IMR-90 (cell line): ENCODE results near the gene CACNA1D. TPM values are rescaled to one million over a fixed set of nuclear protein-coding genes. Genes with fewer than 3 reads are reported as not detected.
A peak's percentile ranks its signal among the peaks of the same experiment; 100 is the strongest.

Experiments used
- ATAC-seq: fragments of 200-7000 bp; cut with Tn5 transposase; 2 replicates; pipeline ENCODE4 v1.9.1; 2020; ENCODE audit warnings: low read depth, mild to moderate bottlenecking, moderate library complexity
- BruUV-seq: library from RNA; stranded (reverse); fragments of 400-500 nt; replicated peaks from 2 replicates; lab custom pipeline; 2021; lab: Mats Ljungman, UMichigan
- CTCF ChIA-PET: fragments of 300-600 bp; formaldehyde crosslinking; extraction: SDS; loops from one replicate; lab custom pipeline; 2021; ENCODE audit warnings: antibody characterized with exemption; lab: Yijun Ruan, JAX
- POLR2A ChIA-PET: fragments of 300-600 bp; sonication (Branson Sonifier 250); formaldehyde crosslinking; loops from one replicate; lab custom pipeline; 2022; ENCODE audit warnings: antibody characterized with exemption; ENCODE audit not compliant: unreplicated experiment; lab: Charles Lee
- DNase-seq: peaks from one replicate; pipeline ENCODE4 v3.0.0; 2013
- H2AFZ ChIP-seq: replicated peaks from 2 replicates; pipeline ENCODE3; 2013; ENCODE audit warnings: low read length, mild to moderate bottlenecking; ENCODE audit not compliant: poor library complexity
- H2AK5ac ChIP-seq: 2 replicates; pipeline ENCODE4 v1.6.1; 2013; ENCODE audit warnings: low read depth, low read length, inconsistent platforms
- H2AK9ac ChIP-seq: replicated peaks from 2 replicates; pipeline ENCODE3; 2013; ENCODE audit warnings: mild to moderate bottlenecking, low read depth, low read length, moderate library complexity; ENCODE audit not compliant: poor library complexity
- H2BK120ac ChIP-seq: 2 replicates; pipeline ENCODE4 v1.6.1; 2013; ENCODE audit warnings: low read depth, low read length, inconsistent platforms
- H2BK15ac ChIP-seq: 3 replicates; pipeline ENCODE4 v1.6.1; 2013; ENCODE audit warnings: low read depth, low read length, inconsistent platforms
- H2BK20ac ChIP-seq: 2 replicates; pipeline ENCODE4 v1.6.1; 2013; ENCODE audit warnings: low read depth, mild to moderate bottlenecking, inconsistent platforms, low read length, moderate library complexity
- H2BK5ac ChIP-seq: 2 replicates; pipeline ENCODE4 v1.6.1; 2013; ENCODE audit warnings: mild to moderate bottlenecking, low read depth, low read length, inconsistent platforms; ENCODE audit not compliant: poor library complexity, severe bottlenecking
- H3K14ac ChIP-seq: replicated peaks from 2 replicates; pipeline ENCODE4 v1.6.1; 2013; ENCODE audit warnings: low read depth, low read length, inconsistent platforms
- H3K18ac ChIP-seq: 2 replicates; pipeline ENCODE4 v1.6.1; 2013; ENCODE audit warnings: low read depth, low read length, control low read depth
- H3K23ac ChIP-seq: 2 replicates; pipeline ENCODE4 v1.6.1; 2013; ENCODE audit warnings: low read depth, low read length, inconsistent platforms
- H3K27ac ChIP-seq: 2 replicates; pipeline ENCODE4 v1.5.1; 2013; ENCODE audit warnings: mild to moderate bottlenecking, control low read depth, low read length; ENCODE audit not compliant: insufficient read depth
- H3K27me3 ChIP-seq: 2 replicates; pipeline ENCODE4 v1.6.1; 2013; ENCODE audit warnings: low read length; ENCODE audit not compliant: control insufficient read depth, insufficient read depth
- H3K36me3 ChIP-seq: 2 replicates; pipeline ENCODE4 v1.6.1; 2013; ENCODE audit warnings: low read length, mixed read lengths; ENCODE audit not compliant: control insufficient read depth, insufficient read depth
- H3K4ac ChIP-seq: 2 replicates; pipeline ENCODE4 v1.6.1; 2013; ENCODE audit warnings: low read depth, low read length, inconsistent platforms
- H3K4me1 ChIP-seq: 2 replicates; pipeline ENCODE4 v1.6.1; 2013; ENCODE audit warnings: low read length, mixed read lengths; ENCODE audit not compliant: control insufficient read depth, insufficient read depth
- H3K4me2 ChIP-seq: 2 replicates; pipeline ENCODE4 v1.6.1; 2013; ENCODE audit warnings: low read depth, mild to moderate bottlenecking, control low read depth, low read length, moderate library complexity
- H3K4me3 ChIP-seq: 2 replicates; pipeline ENCODE4 v1.5.1; 2013; ENCODE audit warnings: low read depth, mild to moderate bottlenecking, control low read depth, low read length, moderate library complexity; ENCODE audit not compliant: insufficient read depth
- H3K56ac ChIP-seq: 2 replicates; pipeline ENCODE4 v1.6.1; 2013; ENCODE audit warnings: low read length, inconsistent platforms; ENCODE audit not compliant: insufficient read depth; ENCODE audit errors: extremely low read depth
- H3K79me1 ChIP-seq, 2 experiments: 2 replicates each; pipeline ENCODE4 v1.6.1; 2013; ENCODE audit warnings: low read length in 2 of 2, inconsistent platforms in 1 of 2, low read depth in 1 of 2
- H3K9ac ChIP-seq: 2 replicates; pipeline ENCODE4 v1.6.1; 2013; ENCODE audit warnings: low read depth, low read length, control low read depth
- H3K9me1 ChIP-seq: 2 replicates; pipeline ENCODE4 v1.6.1; 2013; ENCODE audit warnings: low read length, inconsistent platforms; ENCODE audit not compliant: insufficient read depth
- H3K9me3 ChIP-seq: 2 replicates; pipeline ENCODE4 v1.6.1; 2013; ENCODE audit warnings: low read length; ENCODE audit not compliant: control insufficient read depth, insufficient read depth
- H4K20me1 ChIP-seq: 2 replicates; pipeline ENCODE4 v1.6.1; 2013; ENCODE audit warnings: low read length, inconsistent platforms; ENCODE audit not compliant: insufficient read depth
- H4K5ac ChIP-seq: 2 replicates; pipeline ENCODE4 v1.6.1; 2013; ENCODE audit warnings: mild to moderate bottlenecking, low read depth, low read length, control low read depth
- H4K8ac ChIP-seq, 2 experiments: 2 replicates each; pipeline ENCODE4 v1.6.1; 2013; ENCODE audit warnings: low read depth in 2 of 2, low read length in 2 of 2, control low read depth in 1 of 2, inconsistent platforms in 1 of 2
- H4K91ac ChIP-seq: 2 replicates; pipeline ENCODE4 v1.6.1; 2013; ENCODE audit warnings: low read depth, low read length, inconsistent platforms; ENCODE audit not compliant: insufficient read depth
- BHLHE40 ChIP-seq: fragments of 150-350 bp; IDR thresholded peaks from 2 replicates; pipeline ENCODE4 v1.6.1; 2016; ENCODE audit warnings: mild to moderate bottlenecking, low read depth, low read length
- CEBPB ChIP-seq: IDR thresholded peaks from 2 replicates; pipeline ENCODE4 v1.6.1; 2012; ENCODE audit warnings: low read depth, low read length, improper control_type of control experiment
- CHD1 ChIP-seq: IDR thresholded peaks from 2 replicates; pipeline ENCODE4 v1.6.1; 2012; ENCODE audit warnings: low read depth, low read length, improper control_type of control experiment
- CTCF ChIP-seq: conservative IDR thresholded peaks from 2 replicates; pipeline ENCODE4 v1.5.1; 2012; ENCODE audit warnings: mild to moderate bottlenecking, low read depth, low read length, improper control_type of control experiment
- ELK1 ChIP-seq: fragments of 150-350 bp; IDR thresholded peaks from 2 replicates; pipeline ENCODE4 v1.6.1; 2016; ENCODE audit warnings: low read depth, mild to moderate bottlenecking, low read length, moderate library complexity, borderline replicate concordance
- FOS ChIP-seq: fragments of 150-350 bp; IDR thresholded peaks from 2 replicates; pipeline ENCODE4 v1.6.1; 2016; ENCODE audit warnings: low read depth, low read length
- MAFK ChIP-seq: IDR thresholded peaks from 2 replicates; pipeline ENCODE4 v1.6.1; 2012; ENCODE audit warnings: low read depth, low read length, improper control_type of control experiment
- MAZ ChIP-seq: IDR thresholded peaks from 2 replicates; pipeline ENCODE4 v1.6.1; 2012; ENCODE audit warnings: low read depth, mild to moderate bottlenecking, low read length, improper control_type of control experiment, moderate library complexity, borderline replicate concordance
- MXI1 ChIP-seq: IDR thresholded peaks from 2 replicates; pipeline ENCODE4 v1.6.1; 2012; ENCODE audit warnings: low read depth, mild to moderate bottlenecking, low read length, moderate library complexity, borderline replicate concordance
- NFE2L2 ChIP-seq: fragments of 150-350 bp; IDR thresholded peaks from 2 replicates; pipeline ENCODE4 v1.6.1; 2016; ENCODE audit warnings: low read depth, mild to moderate bottlenecking, low read length
- POLR2A ChIP-seq: IDR thresholded peaks from 2 replicates; pipeline ENCODE4 v1.6.1; 2012; ENCODE audit warnings: mild to moderate bottlenecking, low read depth, low read length
- RAD21 ChIP-seq: IDR thresholded peaks from 2 replicates; pipeline ENCODE4 v1.6.1; 2012; ENCODE audit warnings: low read length, improper control_type of control experiment
- RCOR1 ChIP-seq: IDR thresholded peaks from 2 replicates; pipeline ENCODE4 v1.6.1; 2012; ENCODE audit warnings: mild to moderate bottlenecking, low read length, improper control_type of control experiment; ENCODE audit not compliant: insufficient replicate concordance
- RFX5 ChIP-seq: IDR thresholded peaks from 2 replicates; pipeline ENCODE4 v1.8.0; 2012; ENCODE audit warnings: low read depth, mild to moderate bottlenecking, low read length, moderate library complexity
- USF2 ChIP-seq: fragments of 150-350 bp; IDR thresholded peaks from 2 replicates; pipeline ENCODE4 v1.6.1; 2017; ENCODE audit warnings: mild to moderate bottlenecking, antibody characterized with exemption, low read length, low read depth
- WGBS, 2 experiments: methylation state at CpG; one replicate each; pipeline versions ENCODE4 v1.1.5 to v1.1.7; 2013; ENCODE audit warnings: missing lambda C conversion rate in 2 of 2; ENCODE audit not compliant: insufficient read length in 1 of 2; ENCODE audit errors: extremely low coverage in 2 of 2; 5-methylcytosine and 5-hydroxymethylcytosine counted together
- dilution Hi-C: fragments of 300-500 bp; cut with HindIII; formaldehyde crosslinking; loops from one replicate; pipeline ENCODE4 v1.14.3; 2018; ENCODE audit warnings: low sequenced_read_pairs; ENCODE audit not compliant: unreplicated experiment
- in situ Hi-C: fragments of 300-500 bp; cut with MboI; formaldehyde crosslinking; loops from 3 replicates; pipeline ENCODE4 v1.14.3; 2019; ENCODE audit warnings: low sequenced_read_pairs, inconsistent platforms, mixed read lengths
- intact Hi-C: fragments of 100-400 bp; cut with micrococcal nuclease; formaldehyde crosslinking; loops from 2 replicates; pipeline ENCODE4 v1.10.0; 2022
- polyA plus RNA-seq, 3 experiments: library from polyadenylated mRNA; depleted of rRNA; stranded (reverse); fragments of >200 nt; gene quantifications; 2 replicates each; pipeline ENCODE4 v1.2.3, GENCODE V29; 2012; ENCODE audit warnings: low replicate concordance in 1 of 3
- total RNA-seq: library from RNA; depleted of rRNA; stranded (reverse); fragments of >200 nt; gene quantifications from 2 replicates; pipeline ENCODE4 v1.2.3, GENCODE V29; 2012

Gene CACNA1D
- total and polyA plus RNA-seq, 2 of the 4 experiments (the other 2 are of a cell fraction) = 0.07 TPM; not detected in 1

GRCh38 chr3:53570709-53571108, 76.3 kb downstream of the CACNA1D start:
- CTCF ChIA-PET = no interaction called here
- BruUV-seq = no TSS peak

More at GRCh38 chr3:53570709-53571108, 76.3 kb downstream of the CACNA1D start:
- Histone ChIP-seq H3K23ac (no peak overlapping the region), H2BK20ac (no peak overlapping the region), H4K91ac (no peak overlapping the region), H4K20me1 (no peaks in the 10 kb centered on the region), H2BK120ac (no peak overlapping the region), H2BK5ac (no peak overlapping the region), H4K8ac (no peak overlapping the region), H2AK5ac (no peak overlapping the region), H3K79me1 (no peaks in the 10 kb centered on the region), H3K9me1 (no peaks in the 10 kb centered on the region; the same call in 1 of the 2 replicates), H3K36me3 (no peaks in the 10 kb centered on the region), H3K18ac (no peak overlapping the region), H3K4me1 (no peaks in the 10 kb centered on the region), H3K4me2 (no peak overlapping the region), H3K56ac (no peak overlapping the region), H3K9me3 (no peaks in the 10 kb centered on the region), H3K9ac (no peak overlapping the region), H2AFZ (peak overlapping the region; percentile 33), H3K27ac (no peak overlapping the region), H4K5ac (no peak overlapping the region), H3K27me3 (no peaks in the 10 kb centered on the region; the same call in 1 of the 2 replicates), H2AK9ac (no peak overlapping the region), H2BK15ac (no peak overlapping the region), H3K14ac (no peak overlapping the region), H3K4ac (no peak overlapping the region), H3K4me3 (no peak overlapping the region)
- WGBS, 2 experiments = 46% methylated on average over 2 of the region's 3 CpGs; no CpG with 5 or more reads in 1 of the 2 experiments
- DNase-seq = peak; percentile 1
- no peak for ATAC-seq
- POLR2A ChIA-PET = no interaction called here
- dilution Hi-C loops = no loop called here
- in situ Hi-C loops = no loop called here
- intact Hi-C loops = no loop called here
- TF ChIP-seq MAZ = no peak
- TF ChIP-seq RFX5 = no peak
- TF ChIP-seq MXI1 = no peak
- no peak for TF ChIP-seq MAFK
- no peak for TF ChIP-seq ELK1
- TF ChIP-seq USF2 = no peak
- no peak for TF ChIP-seq CHD1
- TF ChIP-seq POLR2A = no peak
- no peak for TF ChIP-seq CTCF
- no peak for TF ChIP-seq NFE2L2
- no peak for TF ChIP-seq RCOR1
- TF ChIP-seq RAD21 = no peak
- no peak for TF ChIP-seq CEBPB
- no peak for TF ChIP-seq FOS
- no peak for TF ChIP-seq BHLHE40
